ENCODE results near the gene KIAA1958.

The KIAA1958 gene

DNA sequence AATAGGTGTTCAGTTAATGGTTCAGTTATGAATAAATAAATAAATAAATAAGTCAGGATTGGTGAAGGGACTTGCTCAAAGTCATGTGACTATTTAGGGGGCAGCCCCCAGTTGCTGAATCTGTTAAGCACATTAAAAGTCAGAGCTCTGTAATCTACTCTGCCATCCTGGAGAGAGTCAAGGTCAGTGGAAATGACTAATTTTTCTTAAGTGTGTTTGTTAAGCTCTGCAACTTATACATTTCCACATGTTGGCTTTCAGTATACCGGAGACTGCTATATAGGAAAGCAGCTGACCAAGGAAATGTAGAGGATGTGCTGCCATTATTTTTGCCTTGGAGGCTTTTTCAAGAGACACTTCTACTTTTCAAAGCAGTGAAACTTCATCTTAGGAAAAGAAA, 57.9 kb downstream of the KIAA1958 start:
- TF ChIP-seq CTCF (IDR thresholded peaks at IDR 0.05; ENCODE audit: low read depth, low read length, missing control alignments), result no peak
- no peak overlapping the region for H3K4me3 ChIP-seq (ENCODE audit: low read depth, low read length)
- no peak for DNase-seq (ENCODE audit: low read depth)

DNA sequence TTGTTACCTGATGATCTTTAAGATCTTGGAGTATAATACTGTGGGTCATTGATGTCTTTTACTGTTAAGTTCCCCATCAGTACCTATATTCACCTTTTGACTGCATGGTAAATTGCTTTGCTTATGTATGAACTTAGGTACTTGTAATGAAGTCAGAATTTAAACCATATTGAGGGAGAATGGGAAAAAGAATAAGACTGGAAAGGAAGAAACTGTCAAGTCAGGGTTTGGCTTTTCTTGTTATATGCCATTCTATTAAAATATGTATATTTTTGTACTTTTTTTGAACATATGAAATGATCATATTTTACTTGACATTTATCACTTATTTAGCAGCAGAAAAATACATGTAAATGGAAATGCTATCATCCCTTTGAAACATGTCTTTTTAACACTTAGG, 58.6 kb downstream of the KIAA1958 start:
- no peak for DNase-seq (ENCODE audit: low read depth)
- TF ChIP-seq CTCF (IDR thresholded peaks at IDR 0.05; ENCODE audit: low read depth, low read length, missing control alignments), result no peak
- H3K4me3 ChIP-seq (ENCODE audit: low read depth, low read length), result no peak overlapping the region

GRCh38 chr9:112546149-112547012, 59.8 kb downstream of the KIAA1958 start:
- no peak for DNase-seq (ENCODE audit: low read depth)
- TF ChIP-seq CTCF (IDR thresholded peaks at IDR 0.05; ENCODE audit: low read depth, low read length, missing control alignments), result no peak
- no peak overlapping the region for H3K4me3 ChIP-seq (ENCODE audit: low read depth, low read length)

DNA sequence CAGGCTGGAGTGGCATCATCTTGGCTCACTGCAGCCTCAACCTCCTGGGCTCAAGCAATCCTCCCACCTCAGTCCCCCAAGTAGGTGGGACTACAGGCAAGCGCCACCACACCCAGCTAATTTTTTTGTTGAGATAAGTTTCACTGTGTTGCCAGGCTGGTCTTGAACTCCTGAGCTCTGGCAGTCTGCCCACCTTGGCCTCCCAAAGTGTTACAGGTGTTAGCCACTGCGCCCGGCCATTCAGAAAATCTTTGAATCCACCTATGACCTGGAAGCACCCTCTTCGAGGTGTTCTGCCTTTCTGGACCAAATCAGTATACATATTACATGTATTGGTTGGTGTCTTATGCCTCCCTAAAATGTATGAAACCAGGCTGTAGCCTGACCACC, 61.4 kb downstream of the KIAA1958 start:
- no peak for TF ChIP-seq CTCF (IDR thresholded peaks at IDR 0.05; ENCODE audit: low read depth, low read length, missing control alignments)
- no peak for DNase-seq (ENCODE audit: low read depth)
- no peak overlapping the region for H3K4me3 ChIP-seq (ENCODE audit: low read depth, low read length)

DNA sequence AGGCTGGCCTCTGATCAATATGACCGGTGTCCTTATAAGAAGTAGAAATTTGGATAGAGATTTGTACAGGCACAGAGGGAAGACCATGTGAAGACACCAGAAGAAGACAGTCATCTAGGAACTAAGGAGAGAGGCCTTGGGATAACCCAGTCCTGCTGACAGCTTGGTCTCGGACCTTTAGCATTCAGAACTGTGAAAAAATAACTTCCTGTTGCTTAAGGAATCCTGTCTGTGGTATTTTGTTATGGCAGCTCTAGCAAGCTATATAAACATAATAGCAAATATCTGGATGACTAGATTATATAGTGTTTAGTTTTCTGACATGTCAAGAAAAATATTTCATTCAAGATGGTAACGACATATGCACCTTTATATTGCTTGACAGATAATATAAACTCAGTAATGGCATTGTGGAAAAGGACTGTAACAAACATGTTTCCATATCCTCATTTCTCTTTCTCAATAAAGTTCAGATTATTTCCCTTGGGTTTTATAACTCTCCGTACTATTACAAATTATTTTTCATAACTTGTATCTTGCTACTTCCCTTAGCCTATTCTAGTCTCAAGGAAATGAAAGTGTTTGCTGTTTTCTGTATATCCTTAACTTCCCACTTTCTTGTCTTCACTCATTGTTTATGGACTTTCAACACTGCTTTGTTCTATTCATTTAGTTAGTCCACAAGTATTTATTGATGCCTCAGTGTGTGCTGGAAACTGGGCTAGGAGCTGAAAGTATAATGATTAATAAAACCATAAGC, 62.4 kb downstream of the KIAA1958 start:
- no peak for DNase-seq (ENCODE audit: low read depth)
- no peak for TF ChIP-seq CTCF (IDR thresholded peaks at IDR 0.05; ENCODE audit: low read depth, low read length, missing control alignments)
- H3K4me3 ChIP-seq (ENCODE audit: low read depth, low read length), result no peak overlapping the region

DNA sequence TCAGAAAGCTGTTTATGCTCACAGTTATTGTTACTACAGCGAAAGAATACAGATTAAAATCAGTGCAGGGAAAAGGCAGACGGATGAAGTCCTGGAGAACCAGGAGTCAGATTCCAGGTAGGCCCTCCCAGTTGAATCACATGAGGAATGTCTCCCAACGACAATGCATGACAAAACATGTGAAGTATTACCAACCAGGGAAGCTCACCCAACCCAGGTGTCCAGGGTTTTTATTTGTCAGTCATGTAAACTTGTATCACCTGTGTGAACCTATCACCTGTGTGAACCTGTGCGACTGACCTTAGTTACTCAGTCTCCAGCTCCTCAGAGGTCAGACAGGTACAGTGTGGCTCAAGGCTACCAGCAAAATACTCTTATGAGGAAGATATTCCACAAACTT, 63.9 kb downstream of the KIAA1958 start:
- no peak for TF ChIP-seq CTCF (IDR thresholded peaks at IDR 0.05; ENCODE audit: low read depth, low read length, missing control alignments)
- H3K4me3 ChIP-seq (ENCODE audit: low read depth, low read length), result no peak overlapping the region
- DNase-seq (ENCODE audit: low read depth), result peak; percentile 10
